GM23338 (cell line): Measurements from ENCODE around the gene XYLT1. TPM values are rescaled to one million over a fixed set of nuclear protein-coding genes. Genes with fewer than 3 reads are reported as not detected.

Experiments
- ATAC-seq: fragments of 200-7000 bp; cut with Tn5 transposase; 3 replicates; pipeline ENCODE4 v1.9.1; 2020
- DNase-seq: peaks from one replicate; pipeline ENCODE4 v3.0.0-alpha.2; 2015; ENCODE audit warnings: low spot score
- H2AFZ ChIP-seq: fragments of 200-600 bp; sonication (generic); 2 replicates; pipeline ENCODE4 v1.8.0; 2016; ENCODE audit warnings: antibody characterized with exemption, mild to moderate bottlenecking, moderate library complexity
- H3F3A ChIP-seq: fragments of 200-600 bp; sonication (generic); replicated peaks from 2 replicates; pipeline ENCODE4 v1.8.0; 2017; ENCODE audit warnings: antibody characterized with exemption, mixed run types, low read depth
- H3K27ac ChIP-seq: fragments of 200-600 bp; sonication (generic); 2 replicates; pipeline ENCODE4 v1.6.1; 2016; ENCODE audit warnings: low read depth
- H3K27me3 ChIP-seq: fragments of 200-600 bp; sonication (generic); 2 replicates; pipeline ENCODE4 v1.8.0; 2016; ENCODE audit warnings: mild to moderate bottlenecking, mixed run types, moderate library complexity; ENCODE audit not compliant: insufficient read depth
- H3K36me3 ChIP-seq: fragments of 200-600 bp; sonication (generic); 2 replicates; pipeline ENCODE4 v1.8.0; 2016; ENCODE audit warnings: mild to moderate bottlenecking; ENCODE audit not compliant: insufficient read depth
- H3K4me1 ChIP-seq: fragments of 200-600 bp; sonication (generic); 2 replicates; pipeline ENCODE4 v1.8.0; 2016; ENCODE audit warnings: mild to moderate bottlenecking, moderate library complexity; ENCODE audit not compliant: insufficient read depth
- H3K4me2 ChIP-seq: fragments of 200-600 bp; sonication (generic); 2 replicates; pipeline ENCODE4 v1.7.1; 2017; ENCODE audit warnings: mixed run types
- H3K4me3 ChIP-seq: fragments of 200-600 bp; sonication (generic); 2 replicates; pipeline ENCODE4 v1.6.1; 2016; ENCODE audit warnings: mixed run types
- H3K79me2 ChIP-seq: fragments of 200-600 bp; sonication (generic); replicated peaks from 2 replicates; pipeline ENCODE4 v1.8.0; 2017; ENCODE audit warnings: mild to moderate bottlenecking; ENCODE audit not compliant: insufficient read depth
- H3K9me2 ChIP-seq: fragments of 200-600 bp; sonication (generic); 2 replicates; pipeline ENCODE4 v1.8.0; 2017; ENCODE audit not compliant: insufficient read depth
- H4K20me1 ChIP-seq: fragments of 200-600 bp; sonication (generic); replicated peaks from 2 replicates; pipeline ENCODE4 v1.8.0; 2017; ENCODE audit warnings: mild to moderate bottlenecking; ENCODE audit not compliant: insufficient read depth
- H3K27ac Mint-ChIP-seq: 2 replicates; pipeline ENCODE4 v1.8.0; 2020; ENCODE audit warnings: inconsistent platforms, mild to moderate bottlenecking, moderate library complexity, mixed read lengths
- H3K27me3 Mint-ChIP-seq: 3 replicates; pipeline ENCODE4 v1.8.0; 2022; ENCODE audit warnings: low read depth, mild to moderate bottlenecking, moderate library complexity, mixed read lengths, inconsistent platforms; ENCODE audit not compliant: insufficient read depth, poor library complexity
- H3K36me3 Mint-ChIP-seq: 3 replicates; pipeline ENCODE4 v1.8.0; 2021; ENCODE audit warnings: low read depth, mild to moderate bottlenecking, inconsistent platforms, moderate library complexity, mixed read lengths
- H3K4me1 Mint-ChIP-seq: 3 replicates; pipeline ENCODE4 v1.8.0; 2020; ENCODE audit warnings: mild to moderate bottlenecking, inconsistent platforms, mixed read lengths
- H3K4me3 Mint-ChIP-seq: 3 replicates; pipeline ENCODE4 v1.8.0; 2021; ENCODE audit warnings: moderate library complexity, mild to moderate bottlenecking, inconsistent platforms, mixed read lengths
- H3K9me3 Mint-ChIP-seq: 3 replicates; pipeline ENCODE4 v1.8.0; 2020; ENCODE audit warnings: moderate library complexity, mild to moderate bottlenecking, inconsistent platforms, mixed read lengths
- CREB1 ChIP-seq: fragments of 250-450 bp; sonication (Bioruptor Pico); IDR thresholded peaks from 2 replicates; pipeline ENCODE4 v1.5.0; 2020; ENCODE audit warnings: low read depth, mild to moderate bottlenecking, moderate library complexity
- CTCF ChIP-seq, 2 experiments: fragments of 200-600 bp in 1 of 2; sonication (generic) in 1 of 2; conservative IDR thresholded peaks; 2 replicates each; pipeline versions ENCODE4 v1.5.1 to v1.6.1; 2016 to 2017; ENCODE audit warnings: antibody characterized with exemption in 2 of 2, low read depth in 2 of 2, mild to moderate bottlenecking in 2 of 2, moderate library complexity in 1 of 2
- EZH2 ChIP-seq: fragments of 200-600 bp; sonication (generic); IDR thresholded peaks from one replicate; pipeline ENCODE4 v1.8.0; 2017; ENCODE audit warnings: antibody characterized with exemption, mild to moderate bottlenecking, low read depth; ENCODE audit not compliant: unreplicated experiment
- EZH2phosphoT487 ChIP-seq: fragments of 200-600 bp; sonication (generic); IDR thresholded peaks from one replicate; pipeline ENCODE4 v1.8.1; 2018; ENCODE audit warnings: antibody characterized with exemption; ENCODE audit not compliant: unreplicated experiment
- JUNB ChIP-seq: IDR thresholded peaks from one replicate; pipeline ENCODE4 v1.6.1; 2016; ENCODE audit warnings: antibody characterized with exemption; ENCODE audit not compliant: unreplicated experiment
- NANOG ChIP-seq: IDR thresholded peaks from 2 replicates; pipeline ENCODE4 v1.6.1; 2016; ENCODE audit warnings: antibody characterized with exemption, borderline replicate concordance
- POLR2AphosphoS5 ChIP-seq: IDR thresholded peaks from 2 replicates; pipeline ENCODE4 v1.6.1; 2016; ENCODE audit warnings: antibody characterized with exemption, low read depth
- STAT1 ChIP-seq: IDR thresholded peaks from one replicate; pipeline ENCODE4 v1.6.1; 2016; ENCODE audit warnings: antibody characterized with exemption; ENCODE audit not compliant: unreplicated experiment
- ZNF114 ChIP-seq: fragments of 250-450 bp; sonication (Bioruptor Pico); IDR thresholded peaks from 2 replicates; pipeline ENCODE4 v1.5.0; 2020; ENCODE audit warnings: mild to moderate bottlenecking, moderate library complexity
- ZNF331 ChIP-seq: fragments of 250-450 bp; sonication (Bioruptor Pico); IDR thresholded peaks from 2 replicates; pipeline ENCODE4 v1.5.0; 2020; ENCODE audit warnings: low read depth, mild to moderate bottlenecking, moderate library complexity
- ZNF462 ChIP-seq: fragments of 250-450 bp; sonication (Bioruptor Pico); IDR thresholded peaks from 2 replicates; pipeline ENCODE4 v1.5.0; 2020; ENCODE audit warnings: mild to moderate bottlenecking, moderate library complexity
- polyA plus RNA-seq: library from polyadenylated mRNA; unstranded; fragments of >200 nt; fragmentation: Nextera tagmentation; extraction: Ambion mirVana; gene quantifications from 2 replicates; pipeline ENCODE4 v1.2.1, GENCODE V29; 2016
- total RNA-seq: library from RNA; depleted of rRNA; stranded (reverse); fragments of >200 nt; shearing (Covaris generic); gene quantifications from 2 replicates; pipeline ENCODE4 v1.2.3, GENCODE V29; 2014
- TF ChIP-seq, protein P1 (sequence below): IDR thresholded peaks from 2 replicates; pipeline ENCODE4 v1.6.1; 2016; ENCODE audit warnings: antibody characterized with exemption
- TF ChIP-seq, protein P2 (sequence below): IDR thresholded peaks from one replicate; pipeline ENCODE4 v1.6.1; 2018; ENCODE audit warnings: antibody characterized with exemption; ENCODE audit not compliant: unreplicated experiment

XYLT1 gene
- total and polyA plus RNA-seq, 2 experiments from 2014 or later, result 3.5 to 24.7 TPM

DNA sequence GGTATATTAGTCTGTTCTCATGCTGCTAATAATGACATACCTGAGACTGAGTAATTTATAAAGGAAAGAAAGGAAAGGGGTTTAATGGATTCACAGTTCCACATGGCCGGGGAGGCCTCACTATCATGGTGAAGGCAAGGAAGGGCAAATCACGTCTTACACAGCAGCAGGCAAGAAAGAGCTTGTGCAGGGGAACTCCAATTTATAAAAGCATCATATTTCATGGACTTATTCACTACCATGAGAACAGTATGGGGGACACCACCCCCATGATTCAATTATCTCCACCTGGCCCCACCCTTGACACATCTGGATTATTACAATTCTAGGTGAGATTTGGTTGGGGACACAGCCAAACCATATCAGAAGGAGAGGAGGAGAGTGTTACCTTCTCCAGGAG is 17.7 kb upstream of the XYLT1 start:
- DNase-seq (no peak), ATAC-seq (no peak)
- Histone ChIP-seq H3K4me3 (no peak overlapping the region), H3K36me3 (no peaks in the 10 kb centered on the region), H4K20me1 (no peaks in the 10 kb centered on the region), H3F3A (no peaks in the 10 kb centered on the region), H2AFZ (peak overlapping the region; percentile 72), H3K27me3 (no peaks in the 10 kb centered on the region), H3K9me2 (no peaks in the 10 kb centered on the region), H3K4me1 (0 out of 2 replicates have a peak, but pooled peaks cover under 1% of the 10 kb centered on the region), H3K4me2 (no peak overlapping the region), H3K27ac (no peak overlapping the region), H3K79me2 (no peaks in the 10 kb centered on the region)
- no peaks in the 10 kb centered on the region for H3K9me3 Mint-ChIP-seq
- H3K27me3 Mint-ChIP-seq, result no peaks in the 10 kb centered on the region
- no peak overlapping the region for H3K27ac Mint-ChIP-seq
- H3K36me3 Mint-ChIP-seq, result no peaks in the 10 kb centered on the region
- H3K4me1 Mint-ChIP-seq, result peaks cover under 1% of the 10 kb centered on the region; the same call in 2 of the 3 replicates
- no peak for TF ChIP-seq JUNB
- TF ChIP-seq POLR2AphosphoS5, result no peak
- TF ChIP-seq ZNF331 (CRISPR knock-in tag), result no peak
- TF ChIP-seq, protein P1, sequence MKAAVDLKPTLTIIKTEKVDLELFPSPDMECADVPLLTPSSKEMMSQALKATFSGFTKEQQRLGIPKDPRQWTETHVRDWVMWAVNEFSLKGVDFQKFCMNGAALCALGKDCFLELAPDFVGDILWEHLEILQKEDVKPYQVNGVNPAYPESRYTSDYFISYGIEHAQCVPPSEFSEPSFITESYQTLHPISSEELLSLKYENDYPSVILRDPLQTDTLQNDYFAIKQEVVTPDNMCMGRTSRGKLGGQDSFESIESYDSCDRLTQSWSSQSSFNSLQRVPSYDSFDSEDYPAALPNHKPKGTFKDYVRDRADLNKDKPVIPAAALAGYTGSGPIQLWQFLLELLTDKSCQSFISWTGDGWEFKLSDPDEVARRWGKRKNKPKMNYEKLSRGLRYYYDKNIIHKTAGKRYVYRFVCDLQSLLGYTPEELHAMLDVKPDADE, result no peak
- no peak for TF ChIP-seq NANOG
- TF ChIP-seq ZNF114 (CRISPR knock-in tag), result no peak
- TF ChIP-seq CTCF (conservative IDR thresholded peaks at IDR 0.05; ENCODE audit: low read depth in 2 of 2), result no peak
- TF ChIP-seq, protein P2, sequence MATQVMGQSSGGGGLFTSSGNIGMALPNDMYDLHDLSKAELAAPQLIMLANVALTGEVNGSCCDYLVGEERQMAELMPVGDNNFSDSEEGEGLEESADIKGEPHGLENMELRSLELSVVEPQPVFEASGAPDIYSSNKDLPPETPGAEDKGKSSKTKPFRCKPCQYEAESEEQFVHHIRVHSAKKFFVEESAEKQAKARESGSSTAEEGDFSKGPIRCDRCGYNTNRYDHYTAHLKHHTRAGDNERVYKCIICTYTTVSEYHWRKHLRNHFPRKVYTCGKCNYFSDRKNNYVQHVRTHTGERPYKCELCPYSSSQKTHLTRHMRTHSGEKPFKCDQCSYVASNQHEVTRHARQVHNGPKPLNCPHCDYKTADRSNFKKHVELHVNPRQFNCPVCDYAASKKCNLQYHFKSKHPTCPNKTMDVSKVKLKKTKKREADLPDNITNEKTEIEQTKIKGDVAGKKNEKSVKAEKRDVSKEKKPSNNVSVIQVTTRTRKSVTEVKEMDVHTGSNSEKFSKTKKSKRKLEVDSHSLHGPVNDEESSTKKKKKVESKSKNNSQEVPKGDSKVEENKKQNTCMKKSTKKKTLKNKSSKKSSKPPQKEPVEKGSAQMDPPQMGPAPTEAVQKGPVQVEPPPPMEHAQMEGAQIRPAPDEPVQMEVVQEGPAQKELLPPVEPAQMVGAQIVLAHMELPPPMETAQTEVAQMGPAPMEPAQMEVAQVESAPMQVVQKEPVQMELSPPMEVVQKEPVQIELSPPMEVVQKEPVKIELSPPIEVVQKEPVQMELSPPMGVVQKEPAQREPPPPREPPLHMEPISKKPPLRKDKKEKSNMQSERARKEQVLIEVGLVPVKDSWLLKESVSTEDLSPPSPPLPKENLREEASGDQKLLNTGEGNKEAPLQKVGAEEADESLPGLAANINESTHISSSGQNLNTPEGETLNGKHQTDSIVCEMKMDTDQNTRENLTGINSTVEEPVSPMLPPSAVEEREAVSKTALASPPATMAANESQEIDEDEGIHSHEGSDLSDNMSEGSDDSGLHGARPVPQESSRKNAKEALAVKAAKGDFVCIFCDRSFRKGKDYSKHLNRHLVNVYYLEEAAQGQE, result no peak
- no peak for TF ChIP-seq STAT1
- TF ChIP-seq EZH2, result no peak
- no peak for TF ChIP-seq CREB1
- TF ChIP-seq EZH2phosphoT487, result no peak
- no peak for TF ChIP-seq ZNF462 (CRISPR knock-in tag)
- no peak overlapping the region for H3K4me3 Mint-ChIP-seq
